ENCODE results near the gene BCAS3. TPM values are rescaled to one million over a fixed set of nuclear protein-coding genes. Genes with fewer than 3 reads are reported as not detected.

The BCAS3 gene
- total and polyA plus RNA-seq, 2 donors (not counting 1 experiment from before 2014, with no cell fraction given): 13.9 to 73.4 TPM

GRCh38 chr17:60832631-60833030 lies 155.0 kb downstream of the BCAS3 start:
- ChIA-PET CTCF (no interaction called here), POLR2A (no interaction called here)
- no peaks in the 10 kb centered on the region for H3K9me3 Mint-ChIP-seq (ENCODE audit: insufficient read depth)
- no peak overlapping the region for H3K4me2 ChIP-seq (replicated peaks; ENCODE audit: low read depth, low read length, poor library complexity, severe bottlenecking)
- no peaks in the 10 kb centered on the region for H3K27me3 ChIP-seq (replicated peaks in 1 of 4; ENCODE audit: control extremely low read depth in 1 of 4, control insufficient read depth in 3 of 4, insufficient read depth in 4 of 4, low read length in 3 of 4)
- H2AFZ ChIP-seq (ENCODE audit: insufficient read depth, low read depth, low read length, poor library complexity, severe bottlenecking): no peak overlapping the region
- H3K36me3 ChIP-seq (replicated peaks in 1 of 2; ENCODE audit: control extremely low read depth in 1 of 2, control insufficient read depth in 1 of 2, extremely low read depth in 1 of 2, insufficient read depth in 2 of 2, low read length in 1 of 2): no peaks in the 10 kb centered on the region
- H3K79me2 ChIP-seq (ENCODE audit: control insufficient read depth, insufficient read depth, low read length): no peaks in the 10 kb centered on the region
- TF ChIP-seq, protein P1, sequence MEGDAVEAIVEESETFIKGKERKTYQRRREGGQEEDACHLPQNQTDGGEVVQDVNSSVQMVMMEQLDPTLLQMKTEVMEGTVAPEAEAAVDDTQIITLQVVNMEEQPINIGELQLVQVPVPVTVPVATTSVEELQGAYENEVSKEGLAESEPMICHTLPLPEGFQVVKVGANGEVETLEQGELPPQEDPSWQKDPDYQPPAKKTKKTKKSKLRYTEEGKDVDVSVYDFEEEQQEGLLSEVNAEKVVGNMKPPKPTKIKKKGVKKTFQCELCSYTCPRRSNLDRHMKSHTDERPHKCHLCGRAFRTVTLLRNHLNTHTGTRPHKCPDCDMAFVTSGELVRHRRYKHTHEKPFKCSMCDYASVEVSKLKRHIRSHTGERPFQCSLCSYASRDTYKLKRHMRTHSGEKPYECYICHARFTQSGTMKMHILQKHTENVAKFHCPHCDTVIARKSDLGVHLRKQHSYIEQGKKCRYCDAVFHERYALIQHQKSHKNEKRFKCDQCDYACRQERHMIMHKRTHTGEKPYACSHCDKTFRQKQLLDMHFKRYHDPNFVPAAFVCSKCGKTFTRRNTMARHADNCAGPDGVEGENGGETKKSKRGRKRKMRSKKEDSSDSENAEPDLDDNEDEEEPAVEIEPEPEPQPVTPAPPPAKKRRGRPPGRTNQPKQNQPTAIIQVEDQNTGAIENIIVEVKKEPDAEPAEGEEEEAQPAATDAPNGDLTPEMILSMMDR (IDR thresholded peaks at IDR 0.05): no peak
- TF ChIP-seq EZH2 (IDR thresholded peaks at IDR 0.05; ENCODE audit: borderline replicate concordance, insufficient read depth, low read depth, low read length, poor library complexity, severe bottlenecking): no peak
- H3K4me3 ChIP-seq (ENCODE audit: control extremely low read depth in 1 of 5, extremely low read depth in 1 of 5, insufficient read depth in 1 of 5, low read depth in 2 of 5, low read length in 4 of 5): no peak overlapping the region
- H3K27me3 Mint-ChIP-seq: no peaks in the 10 kb centered on the region
- H3K9ac ChIP-seq (ENCODE audit: low read length): no peak overlapping the region
- no peak overlapping the region for H3K27ac ChIP-seq (ENCODE audit: low read length in 2 of 2)
- no peak overlapping the region for H3K4me3 Mint-ChIP-seq
- no peaks in the 10 kb centered on the region for H3K4me1 ChIP-seq (ENCODE audit: control insufficient read depth in 2 of 2, insufficient read depth in 2 of 2, low read length in 2 of 2)
- intact Hi-C loops (cut with micrococcal nuclease): no loop called here
- no peak overlapping the region for H3K27ac Mint-ChIP-seq
- H3K9me3 ChIP-seq (ENCODE audit: control extremely low read depth in 1 of 3, control insufficient read depth in 2 of 3, insufficient read depth in 1 of 3, low read length in 2 of 3): no peaks in the 10 kb centered on the region
- ATAC-seq (ENCODE audit: low read depth) (no peak), DNase-seq (no peak)
- no peaks in the 10 kb centered on the region for H4K20me1 ChIP-seq (ENCODE audit: control insufficient read depth, insufficient read depth, low read length, poor library complexity, severe bottlenecking)
- H3K4me1 Mint-ChIP-seq: no peaks in the 10 kb centered on the region

- H3K27me3 ChIP-seq (replicated peaks in 1 of 4; ENCODE audit: control extremely low read depth in 1 of 4, control insufficient read depth in 3 of 4, insufficient read depth in 4 of 4, low read length in 3 of 4): no peaks in the 10 kb centered on the region
- Mint-ChIP-seq H3K27me3 (no peaks in the 10 kb centered on the region), H3K27ac (no peak overlapping the region), H3K9me3 (ENCODE audit: insufficient read depth) (no peaks in the 10 kb centered on the region), H3K4me1 (no peaks in the 10 kb centered on the region), H3K4me3 (no peak overlapping the region)
- H3K9me3 ChIP-seq (ENCODE audit: control extremely low read depth in 1 of 3, control insufficient read depth in 2 of 3, insufficient read depth in 1 of 3, low read length in 2 of 3): peaks cover 0 to 1% (median 0%) of the 10 kb centered on the region in 3 donors
- CTCF ChIA-PET: no interaction called here
- DNase-seq (no peak), ATAC-seq (ENCODE audit: low read depth) (no peak)
- no peak overlapping the region for H3K27ac ChIP-seq (ENCODE audit: low read length in 2 of 2)
- POLR2A ChIA-PET: no interaction called here
- H3K4me2 ChIP-seq (replicated peaks; ENCODE audit: low read depth, low read length, poor library complexity, severe bottlenecking): no peak overlapping the region
- TF ChIP-seq EZH2 (IDR thresholded peaks at IDR 0.05; ENCODE audit: borderline replicate concordance, insufficient read depth, low read depth, low read length, poor library complexity, severe bottlenecking): no peak
- TF ChIP-seq, protein P1 (IDR thresholded peaks at IDR 0.05): no peak
- H3K9ac ChIP-seq (ENCODE audit: low read length): no peak overlapping the region
- WGBS (ENCODE audit: insufficient coverage): no CpG with 5 or more reads among the region's 3 CpGs
- H3K4me1 ChIP-seq (ENCODE audit: control insufficient read depth in 2 of 2, insufficient read depth in 2 of 2, low read length in 2 of 2): no peaks in the 10 kb centered on the region
- no peak overlapping the region for H3K4me3 ChIP-seq (ENCODE audit: control extremely low read depth in 1 of 5, extremely low read depth in 1 of 5, insufficient read depth in 1 of 5, low read depth in 2 of 5, low read length in 4 of 5)
- H2AFZ ChIP-seq (ENCODE audit: insufficient read depth, low read depth, low read length, poor library complexity, severe bottlenecking): no peak overlapping the region
- H3K36me3 ChIP-seq (replicated peaks in 1 of 2; ENCODE audit: control extremely low read depth in 1 of 2, control insufficient read depth in 1 of 2, extremely low read depth in 1 of 2, insufficient read depth in 2 of 2, low read length in 1 of 2): no peaks in the 10 kb centered on the region
- intact Hi-C loops (cut with micrococcal nuclease): no loop called here
- no peaks in the 10 kb centered on the region for H3K79me2 ChIP-seq (ENCODE audit: control insufficient read depth, insufficient read depth, low read length)
- no peaks in the 10 kb centered on the region for H4K20me1 ChIP-seq (ENCODE audit: control insufficient read depth, insufficient read depth, low read length, poor library complexity, severe bottlenecking)
Measured at GRCh38 chr17:60840456-60840855, 162.8 kb downstream of the BCAS3 start.
